HG02885 (cell line): ENCODE data around the gene OGT.
"Not testable (repeated sequence)": the region's sequence is repeated elsewhere in the genome, so short reads cannot be mapped to it uniquely, and the experiment has no call there.

Experiments used
- ATAC-seq: cut with Tn5 transposase; IDR thresholded peaks from one replicate; pipeline ENCODE4 v1.9.1; 2021; ENCODE audit warnings: mild to moderate bottlenecking; ENCODE audit not compliant: unreplicated experiment, poor library complexity

The OGT gene

GRCh38 chrX:71579136-71579989 is 46.5 kb downstream of the OGT start:
- no peak for ATAC-seq

DNA sequence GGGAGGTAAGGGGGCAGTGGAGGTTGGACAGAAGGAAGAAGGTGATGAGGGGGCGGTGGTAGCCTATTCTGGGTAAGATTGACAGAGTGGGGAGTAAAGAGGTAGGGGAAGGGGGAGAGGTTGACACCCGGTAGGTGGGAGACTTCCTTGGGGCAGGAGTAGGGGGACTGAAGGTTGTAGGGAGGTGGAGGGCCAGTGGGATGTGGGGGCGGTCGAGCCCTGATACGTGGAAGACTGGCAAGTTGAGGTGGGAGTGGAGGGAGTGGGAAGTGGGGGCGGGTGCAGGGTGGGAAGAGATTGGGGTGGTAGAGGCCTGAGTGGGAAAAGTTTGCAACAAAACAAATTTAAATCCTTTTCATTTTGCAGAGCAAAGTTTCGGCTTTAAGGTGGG is 47.1 kb downstream of the OGT start:
- no peak for ATAC-seq

DNA sequence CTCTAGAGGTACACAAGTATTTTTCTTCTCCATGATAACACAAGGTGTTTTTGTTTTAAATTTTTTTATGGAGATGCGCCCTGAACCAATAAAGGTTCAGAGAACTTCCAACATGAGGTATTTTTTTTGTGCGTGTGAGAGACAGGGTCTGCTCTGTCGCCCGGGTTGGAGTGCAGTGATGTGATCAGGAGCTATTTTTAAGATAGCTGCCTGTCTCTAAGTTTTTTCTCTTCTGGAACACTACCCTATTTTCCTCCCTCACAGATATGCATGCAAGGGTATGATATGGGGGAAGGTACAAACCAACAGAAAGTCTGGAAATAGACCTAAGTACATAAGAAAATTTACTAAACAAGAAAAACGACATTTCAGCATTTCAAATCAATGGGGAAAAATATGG is 48.3 kb downstream of the OGT start:
- no peak for ATAC-seq

GRCh38 chrX:71586929-71587328 is 54.0 kb downstream of the OGT start:
- no peak for ATAC-seq

- ATAC-seq, result not testable (repeated sequence)
Observed at GRCh38 chrX:71593210-71593609, 60.3 kb downstream of the OGT start.

DNA sequence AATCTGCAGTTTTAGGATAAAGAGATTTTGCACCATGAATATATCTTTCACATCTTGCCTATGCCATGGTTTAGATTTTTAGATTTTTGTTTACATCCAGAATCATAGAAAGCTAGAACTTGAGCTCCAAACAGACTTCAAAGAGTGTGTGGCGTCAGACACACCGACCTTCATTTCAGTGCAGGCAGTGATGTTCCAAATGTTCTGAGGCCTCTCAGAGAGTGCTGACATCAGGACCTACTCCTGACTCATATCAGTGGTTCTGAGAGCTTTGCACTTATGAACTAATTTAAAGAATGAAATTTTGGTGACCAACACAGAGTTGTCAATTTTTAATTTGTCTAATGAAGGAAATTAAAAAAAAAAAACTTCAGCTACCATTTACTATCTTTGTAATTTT is 67.1 kb downstream of the OGT start:
- no peak for ATAC-seq

DNA sequence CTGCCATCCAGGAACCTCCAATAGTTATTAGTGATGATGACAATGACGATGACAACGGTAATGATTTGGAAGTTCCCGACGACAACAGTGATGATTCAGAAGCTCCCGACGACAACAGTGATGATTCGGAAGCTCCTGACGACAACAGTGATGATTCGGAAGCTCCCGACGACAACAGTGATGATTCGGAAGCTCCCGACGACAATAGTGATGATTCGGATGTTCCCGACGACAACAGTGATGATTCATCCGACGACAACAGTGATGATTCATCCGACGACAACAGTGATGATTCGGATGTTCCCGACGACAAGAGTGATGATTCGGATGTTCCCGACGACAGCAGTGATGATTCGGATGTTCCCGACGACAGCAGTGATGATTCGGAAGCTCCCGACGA is 70.7 kb downstream of the OGT start:
- no peak for ATAC-seq

DNA sequence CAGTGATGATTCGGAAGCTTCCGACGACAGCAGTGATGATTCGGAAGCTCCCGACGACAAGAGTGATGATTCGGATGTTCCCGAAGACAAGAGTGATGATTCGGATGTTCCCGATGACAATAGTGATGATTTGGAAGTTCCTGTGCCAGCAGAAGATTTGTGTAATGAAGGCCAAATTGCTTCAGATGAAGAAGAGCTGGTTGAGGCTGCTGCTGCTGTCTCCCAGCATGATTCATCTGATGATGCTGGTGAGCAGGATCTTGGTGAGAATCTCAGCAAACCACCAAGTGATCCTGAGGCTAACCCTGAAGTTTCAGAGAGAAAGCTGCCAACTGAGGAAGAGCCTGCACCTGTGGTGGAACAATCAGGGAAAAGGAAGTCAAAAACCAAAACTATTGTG is 71.2 kb downstream of the OGT start:
- no peak for ATAC-seq

- no peak for ATAC-seq
Observed at GRCh38 chrX:71604796-71605568, 72.1 kb downstream of the OGT start.

DNA sequence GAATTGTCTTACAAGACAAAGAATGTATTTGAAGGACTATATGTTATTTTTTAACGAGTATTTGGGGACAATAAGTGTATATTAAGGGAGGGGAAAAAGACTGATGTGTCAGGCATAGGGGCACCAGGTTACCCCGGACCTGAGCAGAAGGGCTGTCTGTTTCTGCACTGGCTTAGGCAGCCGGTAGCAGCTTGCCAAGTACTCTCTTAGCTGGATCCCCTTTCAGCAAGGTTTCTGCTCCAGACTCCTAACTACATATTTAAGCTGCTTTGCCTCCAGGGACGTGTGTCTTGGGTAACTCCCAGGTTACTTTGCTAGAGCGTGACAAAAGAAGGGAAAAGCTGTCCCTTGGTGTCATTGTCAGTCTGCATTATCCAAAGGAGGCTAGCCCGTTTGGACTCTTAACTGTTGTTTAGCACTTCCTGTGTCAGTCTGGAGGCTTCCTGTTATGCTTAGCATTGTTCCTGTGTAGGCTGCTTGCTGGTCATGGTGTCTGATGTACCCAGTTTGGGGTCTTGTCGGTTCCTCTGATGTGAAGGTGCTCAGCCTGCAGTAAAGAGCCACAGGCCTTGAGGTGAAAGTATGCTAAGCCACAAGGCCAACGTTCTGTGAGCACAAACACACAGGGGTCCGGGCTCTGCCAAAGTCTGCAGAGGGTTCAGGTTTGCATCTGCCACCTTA is 73.8 kb downstream of the OGT start:
- no peak for ATAC-seq

- no peak for ATAC-seq
Observed at GRCh38 chrX:71607488-71607887, 74.6 kb downstream of the OGT start.

GRCh38 chrX:71609095-71609750 is 76.3 kb downstream of the OGT start:
- ATAC-seq, result no peak

- not testable (repeated sequence) for ATAC-seq
Observed at GRCh38 chrX:71611736-71612135, 78.8 kb downstream of the OGT start.

- ATAC-seq, result no peak
Observed at GRCh38 chrX:71612256-71612655, 79.4 kb downstream of the OGT start.

DNA sequence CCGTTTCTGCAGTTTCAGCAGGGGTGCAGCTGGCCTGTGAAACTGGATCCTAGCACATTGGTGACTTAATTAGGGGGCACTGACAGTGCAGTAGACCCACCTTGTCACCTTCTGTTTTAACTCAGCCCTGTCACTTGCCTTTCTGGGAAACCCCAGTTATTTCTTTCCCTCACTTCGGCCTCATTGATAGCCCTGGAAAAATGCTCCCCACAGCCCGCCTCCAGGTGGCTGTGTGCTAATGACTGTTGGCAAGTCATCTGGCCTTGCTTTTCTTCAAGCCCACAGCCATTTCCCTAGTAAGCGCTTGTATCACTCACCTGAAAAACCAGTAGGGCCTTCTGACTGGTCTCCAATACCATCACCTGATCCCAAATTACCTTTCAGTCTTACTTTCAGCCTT is 82.2 kb downstream of the OGT start:
- ATAC-seq, result no peak

GRCh38 chrX:71615954-71616353 is 83.0 kb downstream of the OGT start:
- no peak for ATAC-seq

DNA sequence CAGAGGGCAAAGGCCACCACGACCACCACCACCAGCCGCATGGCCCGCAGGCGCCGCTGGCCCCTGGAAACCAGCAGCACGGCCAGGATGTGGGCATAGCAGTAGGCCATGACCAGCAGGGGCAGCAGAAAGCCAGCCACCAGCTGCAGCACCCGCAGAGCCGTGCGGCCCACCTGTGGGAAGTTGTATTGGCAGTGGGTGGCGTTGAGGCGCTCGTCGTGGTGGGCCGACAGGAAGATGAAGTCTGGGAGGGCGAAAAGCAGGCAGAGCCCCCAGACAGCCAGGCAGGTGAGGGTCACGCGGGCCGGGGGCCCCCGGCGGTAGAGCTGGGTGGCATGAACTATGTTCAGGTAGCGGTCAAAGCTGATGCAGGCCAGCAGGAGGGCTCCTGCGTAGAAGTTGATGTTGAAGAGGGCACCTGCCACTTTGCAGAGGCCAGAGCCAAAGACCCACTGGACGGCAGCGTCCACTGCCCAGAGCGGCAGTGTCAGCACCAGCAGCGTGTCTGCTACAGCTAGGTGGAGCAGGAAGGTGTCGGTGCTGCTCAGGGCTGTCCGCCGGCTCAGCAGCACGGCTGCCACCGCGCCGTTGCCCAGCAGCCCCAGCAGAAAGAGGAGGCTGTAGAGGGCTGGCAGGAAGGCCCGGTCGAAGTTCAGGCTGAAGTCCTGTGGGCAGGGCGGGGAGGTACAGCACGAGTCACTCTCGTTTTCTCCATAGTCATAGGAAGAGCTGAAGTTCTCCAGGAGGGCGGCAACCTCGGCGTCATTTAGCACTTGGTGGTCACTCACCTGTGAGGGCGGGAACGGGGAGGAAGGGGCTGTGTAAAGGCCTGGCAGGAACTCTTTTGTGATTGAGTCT is 84.0 kb downstream of the OGT start:
- no peak for ATAC-seq

- no peak for ATAC-seq
Observed at GRCh38 chrX:71617742-71618141, 84.8 kb downstream of the OGT start.

DNA sequence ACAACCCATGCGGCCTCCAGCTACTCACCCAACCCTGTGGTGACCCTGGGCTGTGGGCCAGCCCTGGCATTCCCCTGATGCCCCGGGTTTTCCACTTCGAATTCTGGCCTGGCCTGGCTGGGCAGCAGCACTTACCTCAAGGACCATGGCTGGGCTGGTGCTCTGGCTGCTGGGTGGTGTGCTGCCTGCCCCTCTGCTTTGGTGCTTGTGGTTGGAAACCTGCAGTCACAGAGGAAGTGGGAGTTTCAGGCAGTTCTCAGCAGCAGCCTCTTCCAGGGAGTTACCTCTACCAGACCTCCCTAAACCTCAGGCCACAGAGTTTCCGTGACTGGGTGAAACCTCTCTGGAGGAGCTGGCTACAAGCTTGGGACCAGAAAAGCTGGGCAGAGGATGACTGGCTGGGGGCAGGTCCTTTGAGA is 85.4 kb downstream of the OGT start, which contains the start of gene CXCR3:
Gene CXCR3 (minus strand): TSS at position 209 of the 419 bp plus-strand sequence. CDS start 62 bp downstream, at position 147.
- ATAC-seq, result peak; percentile 57
